Measurements from ENCODE around the gene PRAMEF10.
"Not testable (repeated sequence)": the region's sequence is repeated elsewhere in the genome, so short reads cannot be mapped to it uniquely, and the experiment has no call there.

DNA sequence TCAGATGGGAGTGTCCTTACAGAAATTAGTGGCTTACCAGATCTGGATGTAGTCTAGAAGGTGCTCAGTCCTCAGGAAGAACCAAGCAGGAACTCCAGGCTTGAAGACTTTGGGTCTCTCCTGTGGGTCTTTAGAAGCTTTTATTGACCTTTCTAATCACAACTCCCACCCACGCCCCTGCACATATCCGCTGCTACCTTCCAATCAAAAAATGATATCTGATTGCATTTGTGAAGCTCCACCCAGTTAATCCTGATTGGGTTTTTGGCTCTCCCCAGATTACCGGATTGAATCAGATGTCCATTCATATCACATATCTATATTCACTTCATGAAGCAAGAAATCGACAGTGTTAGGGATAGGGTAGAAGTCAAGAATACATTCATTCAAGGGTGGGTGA lies 49.4 kb upstream of the PRAMEF10 start, which contains the start of gene PRAMEF6:
- not testable (repeated sequence) for TF ChIP-seq ZNF274 (IDR thresholded peaks at IDR 0.05; ENCODE audit: low read depth, low read length); YY1 (IDR thresholded peaks at IDR 0.05; ENCODE audit: insufficient read depth, insufficient read length); SUZ12 (IDR thresholded peaks at IDR 0.05; ENCODE audit: extremely low read depth, insufficient read depth, insufficient read length)
